GM12892 (cell line): ENCODE results near the gene DNAAF5.

ENCODE experiments used
- POLR2A ChIP-seq: IDR thresholded peaks from 2 replicates; pipeline ENCODE4 v1.6.1; 2011; ENCODE audit warnings: low read depth, low read length, control low read depth
- POLR2AphosphoS5 ChIP-seq: IDR thresholded peaks from 2 replicates; pipeline ENCODE4 v1.6.1; 2011; ENCODE audit warnings: low read depth, low read length, control low read depth
- TAF1 ChIP-seq: IDR thresholded peaks from 2 replicates; pipeline ENCODE4 v1.6.1; 2011; ENCODE audit warnings: low read depth, mild to moderate bottlenecking, control low read depth, low read length, borderline replicate concordance

DNA sequence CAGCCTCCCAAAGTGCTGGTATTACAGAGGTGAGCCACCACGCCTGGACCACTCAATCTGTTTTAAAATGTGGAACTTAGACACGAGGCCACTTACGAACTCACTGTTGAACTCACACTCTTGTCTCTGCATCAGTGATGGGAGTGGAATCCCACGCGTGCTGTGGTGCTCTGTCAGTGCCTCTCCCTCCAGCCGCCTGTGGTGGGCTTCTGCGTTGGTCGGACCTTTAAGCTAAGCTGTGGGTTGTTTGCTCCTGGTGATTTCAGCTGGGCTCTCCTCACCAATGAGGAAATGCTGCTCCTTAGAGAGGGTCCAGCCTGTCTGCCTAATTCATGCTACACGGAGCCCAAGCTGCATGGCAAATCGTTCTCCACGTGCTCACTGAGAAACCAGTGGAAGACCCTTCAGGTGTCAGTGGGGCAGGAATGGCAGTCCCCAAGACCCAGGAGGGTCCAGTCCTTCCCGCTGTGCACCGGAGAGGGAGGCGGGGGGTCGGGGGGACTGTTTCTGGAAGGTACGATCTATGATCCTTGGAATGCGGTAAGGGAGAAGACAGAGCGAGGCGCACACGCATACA is 18.4 kb downstream of the DNAAF5 start:
- TF ChIP-seq TAF1 (no peak), POLR2AphosphoS5 (no peak), POLR2A (no peak)
